ENCODE measurements around the gene TRAPPC10. TPM values are rescaled to one million over a fixed set of nuclear protein-coding genes. Genes with fewer than 3 reads are reported as not detected.
"Not testable (repeated sequence)": the region's sequence is repeated elsewhere in the genome, so short reads cannot be mapped to it uniquely, and the experiment has no call there.

The TRAPPC10 gene
- total and polyA plus RNA-seq, 2 donors: 11.2 to 27.8 TPM

DNA sequence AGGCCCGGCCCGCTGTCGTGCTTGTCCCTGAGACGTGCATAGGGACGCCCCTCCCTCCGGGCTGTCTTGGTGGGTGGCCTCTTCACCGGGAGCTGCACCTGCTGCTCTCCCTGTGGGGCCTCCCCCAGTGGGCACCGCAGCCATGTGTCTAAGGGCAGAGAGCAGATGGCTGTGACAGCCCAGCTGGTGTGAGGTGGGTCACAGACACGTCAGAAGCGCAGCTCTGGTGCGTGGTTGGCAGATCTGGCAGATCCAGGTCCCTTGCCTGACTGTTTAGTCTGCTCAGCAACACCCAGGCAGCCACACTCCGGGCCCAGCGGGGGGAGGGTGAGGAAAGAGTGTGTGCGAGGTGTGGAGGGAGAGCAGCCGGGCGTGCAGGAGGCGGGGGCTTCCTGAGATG lies 131.3 kb downstream of the TRAPPC10 start:
- H3K27ac ChIP-seq (ENCODE audit: low read depth); DNase-seq (ENCODE audit: extremely low spot score); H3K36me3 ChIP-seq (ENCODE audit: insufficient read depth); H3K4me3 ChIP-seq (ENCODE audit: low read depth, low read length); H3K4me1 ChIP-seq (ENCODE audit: insufficient read depth): not testable (repeated sequence)
- WGBS: 93% methylated on average over 3 of the region's 17 CpGs

DNA sequence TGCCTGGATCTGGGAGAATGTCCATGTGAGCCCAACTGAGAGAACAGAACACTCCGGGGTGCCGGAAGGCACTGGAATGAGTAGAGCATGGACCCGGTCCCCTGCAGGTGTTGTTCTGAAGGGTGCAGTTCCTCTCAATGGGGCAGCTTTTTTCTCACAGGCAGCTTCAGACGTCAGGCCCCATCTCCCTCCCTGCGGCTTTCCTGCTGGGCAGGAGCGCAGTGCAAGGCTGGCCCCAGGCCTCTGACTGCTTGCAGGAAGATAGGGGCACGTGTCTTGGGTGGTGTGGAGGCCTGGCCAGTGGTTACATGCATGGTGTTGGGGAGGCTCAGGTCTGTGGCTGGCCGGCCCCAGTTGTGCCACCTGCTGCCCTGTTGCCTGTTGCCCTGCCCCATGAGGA lies 131.9 kb downstream of the TRAPPC10 start:
- not testable (repeated sequence) for DNase-seq (ENCODE audit: extremely low spot score); H3K4me3 ChIP-seq (ENCODE audit: low read depth, low read length); H3K27ac ChIP-seq (ENCODE audit: low read depth); H3K4me1 ChIP-seq (ENCODE audit: insufficient read depth); H3K36me3 ChIP-seq (ENCODE audit: insufficient read depth)
- WGBS: 83% methylated on average over 2 of the region's 8 CpGs

DNA sequence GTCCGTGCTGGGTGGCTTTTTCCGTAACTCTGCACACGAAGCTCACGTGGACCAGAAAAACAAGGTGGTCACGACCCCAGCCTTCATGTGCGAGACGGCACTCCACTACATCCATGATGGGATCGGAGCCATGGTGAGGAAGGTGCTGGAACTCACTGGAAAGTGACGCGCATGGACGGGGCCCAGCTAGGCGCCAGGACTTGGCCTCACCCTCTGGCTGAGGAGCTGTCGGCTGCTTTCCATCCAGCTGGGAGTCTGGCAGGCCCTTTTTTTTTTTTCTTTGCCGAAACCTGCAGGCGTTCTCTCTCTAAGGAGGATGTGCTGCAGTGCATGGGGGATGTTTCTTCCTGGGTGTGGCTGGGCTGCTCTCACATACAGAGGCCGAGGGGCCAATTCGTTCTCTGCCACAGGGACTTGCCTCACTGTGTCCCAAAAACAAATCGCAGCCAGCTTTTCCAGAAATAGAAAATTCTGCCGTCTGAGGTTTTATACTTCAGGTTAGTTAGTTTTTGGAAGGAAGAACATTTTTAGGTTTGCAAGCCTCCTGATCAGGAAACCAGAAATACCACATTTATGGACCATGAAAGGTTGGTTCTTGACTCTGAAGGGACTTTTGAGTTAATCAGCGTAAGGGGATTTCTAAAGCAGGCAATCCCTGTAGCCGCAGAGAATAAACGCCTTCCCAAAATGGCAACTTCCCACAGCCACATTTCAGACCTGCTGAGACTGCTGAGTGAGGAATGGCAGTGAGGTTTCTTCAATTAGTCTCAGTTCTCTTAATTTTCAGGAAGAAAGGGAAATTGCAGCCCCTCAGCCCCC lies 132.9 kb downstream of the TRAPPC10 start:
- WGBS: no CpG with 5 or more reads among the region's 22 CpGs
- DNase-seq (ENCODE audit: extremely low spot score); H3K27ac ChIP-seq (ENCODE audit: low read depth); H3K36me3 ChIP-seq (ENCODE audit: insufficient read depth); H3K4me3 ChIP-seq (ENCODE audit: low read depth, low read length); H3K4me1 ChIP-seq (ENCODE audit: insufficient read depth): not testable (repeated sequence)

DNA sequence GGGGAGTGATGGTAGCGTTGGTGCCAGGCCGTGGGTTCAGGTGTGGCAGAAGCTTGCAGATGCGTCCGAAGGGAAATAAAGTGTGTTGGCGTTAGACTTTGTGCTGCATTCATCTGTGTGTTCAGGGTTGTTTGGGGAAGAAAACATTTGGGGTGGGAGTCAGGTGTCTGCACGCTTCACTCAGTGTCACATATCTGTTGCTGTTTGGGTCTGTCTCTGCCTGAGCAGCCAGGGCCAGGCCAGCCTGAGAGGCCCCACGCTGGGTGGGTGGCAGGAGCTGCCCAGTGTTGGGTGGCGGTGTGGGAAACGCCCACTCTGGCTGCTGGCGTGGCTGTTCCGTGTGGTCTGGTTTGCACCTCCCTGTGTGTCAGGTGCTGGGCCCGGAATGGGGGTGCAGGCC lies 133.5 kb downstream of the TRAPPC10 start:
- WGBS: 100% methylated on average over 2 of the region's 12 CpGs
- H3K4me3 ChIP-seq (ENCODE audit: low read depth, low read length); H3K4me1 ChIP-seq (ENCODE audit: insufficient read depth); H3K36me3 ChIP-seq (ENCODE audit: insufficient read depth); DNase-seq (ENCODE audit: extremely low spot score); H3K27ac ChIP-seq (ENCODE audit: low read depth): not testable (repeated sequence)

GRCh38 chr21:44147108-44147507 lies 135.0 kb downstream of the TRAPPC10 start:
- not testable (repeated sequence) for H3K27ac ChIP-seq (ENCODE audit: low read depth); H3K4me3 ChIP-seq (ENCODE audit: low read depth, low read length); DNase-seq (ENCODE audit: extremely low spot score); H3K4me1 ChIP-seq (ENCODE audit: insufficient read depth); H3K36me3 ChIP-seq (ENCODE audit: insufficient read depth)
- no CpG with 5 or more reads among the region's 8 CpGs for WGBS

DNA sequence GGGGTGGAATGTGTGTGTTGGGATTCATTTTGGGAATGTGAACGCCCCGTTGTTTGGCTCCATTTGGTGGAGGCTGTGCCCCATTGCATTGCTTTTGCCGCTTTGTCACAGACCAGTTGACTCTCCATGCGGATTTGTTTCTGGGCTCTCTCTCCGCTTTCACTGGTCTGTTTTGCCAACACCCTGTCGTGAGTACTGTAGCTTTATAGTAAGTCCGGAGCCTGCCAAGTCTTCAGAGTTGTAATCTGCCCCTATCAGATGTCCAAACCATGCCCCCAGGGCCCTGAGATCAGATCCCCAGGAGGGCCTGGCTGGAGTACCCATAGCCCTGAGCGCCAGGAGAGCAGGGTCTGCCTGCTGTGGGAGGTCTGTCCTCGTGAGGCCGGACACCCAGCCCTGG lies 138.1 kb downstream of the TRAPPC10 start:
- not testable (repeated sequence) for H3K4me1 ChIP-seq (ENCODE audit: insufficient read depth); H3K27ac ChIP-seq (ENCODE audit: low read depth); H3K4me3 ChIP-seq (ENCODE audit: low read depth, low read length); DNase-seq (ENCODE audit: extremely low spot score); H3K36me3 ChIP-seq (ENCODE audit: insufficient read depth)
- 93% methylated on average over 3 of the region's 10 CpGs for WGBS

- not testable (repeated sequence) for H3K36me3 ChIP-seq (ENCODE audit: insufficient read depth); H3K4me1 ChIP-seq (ENCODE audit: insufficient read depth); DNase-seq (ENCODE audit: extremely low spot score); H3K4me3 ChIP-seq (ENCODE audit: low read depth, low read length); H3K27ac ChIP-seq (ENCODE audit: low read depth)
- WGBS: 40% methylated on average over 1 of the region's 21 CpGs
These were observed 141.2 kb downstream of the TRAPPC10 start for GRCh38 chr21:44153214-44153888.

DNA sequence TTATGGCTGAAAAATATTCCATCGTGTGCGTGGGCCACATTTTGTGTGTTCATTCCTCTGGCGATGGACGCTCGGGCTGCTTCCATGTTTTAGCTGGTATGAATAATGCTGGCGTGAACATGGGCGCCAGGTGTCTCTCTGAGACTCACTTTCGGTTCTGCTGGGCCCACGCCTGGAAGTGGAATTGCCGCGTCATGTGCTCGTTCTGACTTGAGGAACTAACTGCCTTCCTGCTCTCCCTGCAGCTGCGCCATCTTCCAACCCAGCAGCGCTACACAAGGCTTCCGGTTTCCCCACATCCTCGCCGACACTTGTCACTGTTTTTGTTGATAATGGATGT lies 141.8 kb downstream of the TRAPPC10 start:
- not testable (repeated sequence) for H3K27ac ChIP-seq (ENCODE audit: low read depth); H3K36me3 ChIP-seq (ENCODE audit: insufficient read depth); H3K4me3 ChIP-seq (ENCODE audit: low read depth, low read length); H3K4me1 ChIP-seq (ENCODE audit: insufficient read depth); DNase-seq (ENCODE audit: extremely low spot score)
- 95% methylated on average over 9 of the region's 17 CpGs for WGBS

DNA sequence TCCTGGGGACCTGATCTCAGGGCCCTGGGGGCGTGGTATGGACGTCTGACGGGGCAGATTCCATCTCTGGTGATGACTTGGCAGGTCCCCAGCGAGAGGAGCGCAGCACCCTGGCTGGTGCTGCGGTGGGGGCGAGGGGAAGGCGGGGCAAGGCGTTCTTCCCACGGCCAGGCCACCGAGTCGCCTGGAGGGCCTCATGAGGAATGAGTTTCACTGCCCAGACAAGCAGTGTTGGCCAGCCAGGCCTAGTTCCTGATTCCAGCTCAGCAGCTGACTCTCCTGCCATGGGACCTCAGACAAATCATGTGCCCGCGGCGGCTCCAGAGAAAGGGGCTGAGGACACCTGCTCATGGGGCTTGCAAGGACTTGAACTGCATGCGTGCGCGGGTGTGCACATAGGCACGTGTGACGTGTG lies 142.7 kb downstream of the TRAPPC10 start:
- WGBS: no CpG with 5 or more reads among the region's 20 CpGs
- not testable (repeated sequence) for H3K36me3 ChIP-seq (ENCODE audit: insufficient read depth); H3K4me1 ChIP-seq (ENCODE audit: insufficient read depth); H3K4me3 ChIP-seq (ENCODE audit: low read depth, low read length); H3K27ac ChIP-seq (ENCODE audit: low read depth); DNase-seq (ENCODE audit: extremely low spot score)

DNA sequence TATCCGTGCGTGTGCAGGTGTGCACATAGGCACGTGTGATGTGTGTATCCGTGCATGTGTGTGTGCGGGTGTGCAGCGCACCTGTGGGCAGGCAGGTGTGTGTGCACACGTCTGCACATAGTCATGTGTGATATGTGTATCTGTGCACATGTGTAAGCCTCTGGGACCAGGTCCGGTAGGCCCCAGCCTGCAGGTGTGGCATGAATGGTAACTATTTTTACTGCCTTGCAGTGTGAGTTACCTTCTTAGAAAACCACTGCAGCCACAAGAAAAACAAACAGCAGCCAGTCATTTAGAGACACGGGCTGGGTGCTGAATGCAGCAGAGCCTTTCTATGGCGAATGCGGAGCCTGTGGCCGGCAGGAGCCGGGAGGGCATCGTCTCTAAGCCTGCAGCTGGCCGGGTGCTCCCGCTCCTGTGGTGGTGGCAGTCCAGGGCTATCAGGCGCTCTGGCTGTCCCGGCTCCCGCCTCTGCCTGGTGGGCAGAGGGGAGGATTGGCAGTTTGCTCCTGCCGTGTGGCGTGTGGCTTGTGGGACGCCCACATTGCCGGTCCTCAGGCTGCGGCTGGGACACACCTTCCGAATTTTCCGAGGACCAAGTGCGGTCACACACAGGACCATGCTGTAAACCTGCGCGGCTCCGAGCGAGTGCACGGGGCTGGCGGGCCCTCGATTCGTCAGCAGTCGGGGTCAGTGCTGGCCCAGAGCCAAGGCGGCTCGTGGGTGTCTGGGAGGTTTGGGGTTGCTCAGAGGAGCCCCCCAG lies 143.3 kb downstream of the TRAPPC10 start:
- H3K27ac ChIP-seq (ENCODE audit: low read depth); H3K36me3 ChIP-seq (ENCODE audit: insufficient read depth); H3K4me1 ChIP-seq (ENCODE audit: insufficient read depth); DNase-seq (ENCODE audit: extremely low spot score); H3K4me3 ChIP-seq (ENCODE audit: low read depth, low read length): not testable (repeated sequence)
- 96% methylated on average over 14 of the region's 38 CpGs for WGBS

DNA sequence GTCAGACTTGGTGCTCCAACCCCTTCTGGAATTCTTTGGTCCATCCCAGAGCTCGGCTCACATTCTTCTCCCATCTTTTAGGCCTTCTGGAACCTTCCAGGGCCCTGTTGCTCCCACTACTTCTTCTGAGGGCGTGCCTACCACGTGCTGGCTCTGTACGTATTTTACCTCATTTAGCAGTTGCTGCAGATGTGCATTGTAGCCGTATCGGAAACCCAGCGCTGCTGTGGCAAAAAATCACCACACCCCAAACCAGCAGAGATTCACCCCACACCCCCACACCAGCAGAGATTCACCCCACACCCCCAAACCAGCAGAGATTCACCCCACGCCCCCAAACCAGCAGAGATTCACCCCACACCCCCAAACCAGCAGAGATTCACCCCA lies 143.9 kb downstream of the TRAPPC10 start:
- no CpG with 5 or more reads among the region's 8 CpGs for WGBS
- not testable (repeated sequence) for H3K27ac ChIP-seq (ENCODE audit: low read depth); H3K4me3 ChIP-seq (ENCODE audit: low read depth, low read length); DNase-seq (ENCODE audit: extremely low spot score); H3K4me1 ChIP-seq (ENCODE audit: insufficient read depth); H3K36me3 ChIP-seq (ENCODE audit: insufficient read depth)
